GM19043 (cell line): Measurements from ENCODE around the gene FAM131C.
"Not testable (repeated sequence)": the region's sequence is repeated elsewhere in the genome, so short reads cannot be mapped to it uniquely, and the experiment has no call there.

Source experiments
- ATAC-seq: cut with Tn5 transposase; IDR thresholded peaks from one replicate; pipeline ENCODE4 v1.9.1; 2021; ENCODE audit warnings: low read depth; ENCODE audit not compliant: unreplicated experiment

Gene FAM131C

DNA sequence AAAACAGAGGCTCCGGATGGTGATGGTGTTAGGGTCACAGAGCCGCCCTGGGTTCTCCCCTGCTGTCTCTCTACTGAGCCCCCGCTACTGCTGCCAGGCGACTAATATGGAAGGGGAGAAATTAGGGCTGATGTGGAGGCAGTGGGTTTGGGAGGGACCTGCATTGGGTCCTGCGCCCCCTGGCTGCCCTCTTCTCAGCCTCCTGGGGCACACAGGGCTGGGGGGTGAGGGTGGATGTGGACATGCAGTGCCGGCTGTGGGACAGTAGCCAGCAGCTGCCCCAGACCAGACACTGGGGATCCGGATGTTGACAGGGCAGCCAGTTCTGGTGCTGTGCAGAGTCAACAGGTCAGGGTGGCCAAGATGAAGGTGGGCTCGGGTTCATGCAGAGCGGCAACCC, 31.4 kb downstream of the FAM131C start:
- no peak for ATAC-seq

- no peak for ATAC-seq
Observed at GRCh38 chr1:16041200-16041599, 32.3 kb downstream of the FAM131C start.

DNA sequence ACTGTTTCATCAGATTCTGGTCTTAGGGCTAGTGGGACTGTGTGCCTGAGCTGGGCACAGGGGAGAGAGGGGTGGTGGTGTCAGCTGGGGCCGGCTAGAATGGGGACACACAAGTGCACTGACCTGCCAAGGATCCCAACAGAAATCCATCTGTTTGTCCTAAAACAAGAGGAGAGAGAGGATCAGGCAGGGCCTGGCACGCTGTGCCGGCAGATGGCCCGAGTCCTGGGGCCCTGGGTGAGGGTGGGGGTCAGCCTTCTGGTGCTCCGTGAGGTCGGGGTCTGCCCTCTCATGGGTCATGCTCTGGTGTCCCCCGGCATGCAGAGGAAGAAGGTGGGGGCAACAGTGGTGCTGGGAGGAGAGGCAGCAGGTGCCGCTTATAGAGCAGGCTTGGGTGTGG, 33.6 kb downstream of the FAM131C start:
- not testable (repeated sequence) for ATAC-seq

GRCh38 chr1:16038620-16038912, 34.9 kb downstream of the FAM131C start:
- ATAC-seq: no peak

- ATAC-seq: not testable (repeated sequence)
Observed at GRCh38 chr1:16036461-16036860, 37.0 kb downstream of the FAM131C start.

DNA sequence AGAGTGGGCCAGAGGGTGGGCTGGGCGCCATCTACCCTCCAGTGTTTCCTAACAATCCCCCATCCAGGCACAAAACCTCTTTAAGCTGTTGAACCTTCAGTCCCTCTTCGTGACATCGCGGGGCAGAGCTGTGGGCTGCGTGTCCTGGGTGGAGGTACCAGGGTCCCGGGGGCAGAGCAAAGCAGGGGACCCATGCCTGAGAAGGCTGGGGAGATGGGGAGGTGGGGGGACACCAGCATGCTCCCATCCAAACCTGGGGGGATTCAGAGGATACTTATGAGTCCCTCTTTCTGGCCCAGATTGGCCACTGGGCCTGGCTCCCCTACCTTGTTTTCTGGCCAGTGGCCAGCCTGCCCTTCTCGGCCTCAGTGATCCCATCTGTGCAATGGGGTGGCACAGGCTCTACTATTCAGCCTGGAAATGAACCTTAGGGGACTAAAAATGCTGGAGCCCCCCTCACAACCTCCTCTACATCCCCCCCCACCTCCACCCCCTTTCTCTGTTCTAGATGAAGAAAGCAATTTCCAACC, 40.3 kb downstream of the FAM131C start:
- ATAC-seq: not testable (repeated sequence)

- no peak for ATAC-seq
Observed at GRCh38 chr1:16032388-16033102, 40.9 kb downstream of the FAM131C start.

- no peak for ATAC-seq
Observed at GRCh38 chr1:16031551-16031950, 41.9 kb downstream of the FAM131C start.

DNA sequence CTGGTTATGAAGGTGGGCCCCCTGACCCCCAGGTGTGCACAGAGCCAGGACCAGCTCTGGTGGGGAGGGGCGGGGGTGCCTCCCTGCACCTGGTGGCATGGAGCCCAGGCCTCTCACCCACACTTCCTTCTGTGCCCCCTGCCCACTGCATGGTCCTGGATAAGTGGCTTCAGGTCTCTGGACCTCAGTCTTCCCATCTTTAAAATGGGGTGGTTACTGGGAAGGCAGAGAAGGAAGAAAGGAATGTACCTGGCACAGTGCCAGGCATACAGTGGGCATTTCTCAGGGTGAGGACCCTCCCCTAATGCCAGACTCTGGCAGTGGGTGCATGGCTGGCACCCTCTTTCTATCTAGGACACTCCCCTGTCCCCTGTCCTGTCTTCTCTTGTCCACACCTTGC, 44.2 kb downstream of the FAM131C start:
- ATAC-seq: no peak

DNA sequence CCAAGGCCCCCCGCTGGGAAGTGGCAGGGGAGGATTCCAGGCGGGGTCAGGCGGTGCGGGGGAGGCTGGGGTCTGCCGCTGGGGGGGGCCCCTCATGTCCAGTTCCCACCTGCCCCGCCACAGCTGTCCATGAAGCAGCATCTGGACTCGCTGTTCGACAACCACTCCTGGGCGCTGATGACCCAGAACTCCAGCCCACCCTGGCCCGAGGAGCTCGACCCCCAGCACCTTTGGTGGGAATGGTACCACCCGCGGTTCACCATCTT, 44.5 kb downstream of the FAM131C start:
- ATAC-seq: not testable (repeated sequence)

DNA sequence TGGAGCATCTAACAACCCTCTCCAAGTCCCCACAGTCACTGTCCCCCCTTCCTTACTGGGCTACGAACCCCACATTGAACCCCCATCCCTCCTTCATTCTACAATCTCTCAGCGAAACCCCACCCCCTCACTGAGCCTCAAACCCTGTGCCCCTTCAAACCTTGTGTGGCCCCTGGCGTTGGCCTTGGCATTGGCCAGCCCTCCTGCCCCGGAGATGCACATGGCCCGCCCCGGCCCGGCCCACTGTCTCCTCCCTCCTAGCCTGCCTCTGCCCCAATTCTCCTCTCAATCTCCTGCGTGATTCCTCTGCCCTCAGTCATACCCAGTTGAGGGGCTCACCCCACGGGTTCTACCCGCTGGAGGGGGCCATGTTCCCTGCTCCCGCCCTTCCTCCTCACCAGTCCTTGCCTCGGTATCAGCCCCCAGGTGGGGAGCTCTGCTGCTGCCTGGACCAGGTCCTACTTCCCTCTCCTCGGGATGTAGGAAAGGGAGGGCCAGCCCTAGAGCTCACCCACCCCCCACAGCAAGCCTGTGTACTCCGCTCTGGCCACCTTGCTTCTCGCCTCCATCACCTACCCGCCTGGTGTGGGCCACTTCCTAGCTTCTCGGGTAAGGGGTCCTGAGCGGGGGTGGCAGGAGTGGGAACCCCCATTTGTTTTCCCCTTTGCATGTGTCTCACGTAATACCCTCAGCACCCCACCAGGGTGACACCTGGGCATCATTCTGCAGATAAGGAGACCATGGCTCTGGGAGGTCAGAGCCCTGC, 45.0 kb downstream of the FAM131C start:
- no peak for ATAC-seq

DNA sequence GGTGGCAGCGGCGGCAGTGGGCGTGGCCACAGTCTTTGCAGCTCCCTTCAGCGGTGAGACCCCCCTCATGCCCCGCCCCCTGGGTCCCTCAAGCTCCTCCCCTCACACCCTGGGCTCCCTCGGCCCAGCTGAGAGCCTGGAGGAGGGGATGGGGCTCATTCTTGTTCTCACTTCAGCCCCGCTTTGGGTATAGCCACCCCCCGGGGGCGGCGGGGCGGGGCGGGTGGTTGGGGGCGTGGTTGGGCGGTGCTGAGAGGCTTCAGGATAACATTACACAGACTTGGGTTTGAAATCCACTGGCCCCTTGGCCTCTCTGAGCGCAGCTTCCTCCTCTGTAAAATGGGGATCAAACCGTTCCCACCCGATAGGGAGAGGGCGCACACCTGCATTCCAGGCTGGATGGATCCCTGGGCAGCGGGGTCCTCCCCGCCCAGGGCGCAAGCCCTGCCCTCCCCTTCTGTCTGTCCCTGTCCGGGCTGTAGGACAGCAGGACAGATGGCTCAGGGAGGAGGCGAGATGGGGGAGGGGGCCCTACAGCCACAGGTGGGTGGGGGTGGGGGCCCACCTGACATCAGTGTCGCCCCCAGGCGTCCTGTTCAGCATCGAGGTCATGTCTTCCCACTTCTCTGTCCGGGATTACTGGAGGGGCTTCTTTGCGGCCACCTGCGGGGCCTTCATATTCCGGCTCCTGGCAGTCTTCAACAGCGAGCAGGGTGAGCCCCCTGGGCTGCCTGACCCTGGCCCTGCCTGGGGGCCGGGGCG, 46.5 kb downstream of the FAM131C start:
- ATAC-seq: no peak

DNA sequence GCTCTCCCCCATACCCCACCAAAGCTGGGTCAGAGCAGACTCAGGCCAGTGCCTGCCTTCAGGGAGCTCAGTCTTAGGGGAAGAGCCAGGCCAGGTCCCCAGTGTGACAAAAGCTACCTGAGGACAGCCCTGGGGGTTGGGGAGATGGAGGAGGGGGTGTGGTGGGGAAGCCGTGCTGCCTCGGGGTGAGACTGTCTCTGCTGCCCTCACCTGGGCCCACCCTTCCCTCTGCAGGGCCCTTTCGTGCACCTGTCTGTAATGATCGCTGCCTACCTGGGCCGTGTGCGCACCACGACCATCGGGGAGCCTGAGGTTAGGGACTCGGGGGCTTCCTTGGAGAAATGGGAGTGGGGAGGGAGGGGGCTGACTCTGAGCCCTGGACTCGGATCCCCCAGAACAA, 47.1 kb downstream of the FAM131C start:
- not testable (repeated sequence) for ATAC-seq

DNA sequence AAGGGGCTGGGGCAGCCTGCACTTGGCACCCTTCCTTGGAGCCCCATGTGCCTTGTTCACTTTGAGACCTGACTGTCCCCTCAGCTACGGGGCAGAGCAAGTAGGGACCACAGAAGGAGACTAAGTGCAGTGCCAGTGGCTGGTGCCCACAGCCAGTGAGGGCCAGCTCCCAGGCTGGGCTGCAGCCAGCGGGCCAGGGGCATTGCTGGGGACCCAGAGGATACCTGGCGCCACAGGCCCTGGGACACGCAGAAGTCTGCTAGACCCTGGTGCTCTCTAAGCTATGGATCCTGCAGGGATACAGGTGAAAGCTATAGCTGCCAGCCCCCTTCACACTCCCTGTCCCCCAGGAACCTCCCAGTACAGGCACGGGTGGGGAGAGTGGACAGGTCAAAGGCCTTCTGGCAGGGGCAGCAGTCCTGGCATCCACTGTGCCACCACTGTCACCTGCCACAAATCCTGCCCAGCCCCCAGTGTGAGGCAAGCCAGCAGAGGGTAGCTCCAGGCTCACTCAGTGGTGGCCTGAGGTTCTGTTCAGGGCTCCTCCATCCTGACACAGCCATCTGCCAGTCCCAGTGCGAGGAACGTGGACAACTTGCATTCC, 50.3 kb downstream of the FAM131C start:
- ATAC-seq: no peak

- ATAC-seq: no peak
Observed at GRCh38 chr1:16022393-16022792, 51.1 kb downstream of the FAM131C start.

- ATAC-seq: no peak
Observed at GRCh38 chr1:16021681-16022080, 51.8 kb downstream of the FAM131C start, which contains the start of gene CLCNKA. Gene CLCNKA, plus strand, starts transcription at chr1:16022036. Its CDS starts 584 bp downstream, at chr1:16022620.

DNA sequence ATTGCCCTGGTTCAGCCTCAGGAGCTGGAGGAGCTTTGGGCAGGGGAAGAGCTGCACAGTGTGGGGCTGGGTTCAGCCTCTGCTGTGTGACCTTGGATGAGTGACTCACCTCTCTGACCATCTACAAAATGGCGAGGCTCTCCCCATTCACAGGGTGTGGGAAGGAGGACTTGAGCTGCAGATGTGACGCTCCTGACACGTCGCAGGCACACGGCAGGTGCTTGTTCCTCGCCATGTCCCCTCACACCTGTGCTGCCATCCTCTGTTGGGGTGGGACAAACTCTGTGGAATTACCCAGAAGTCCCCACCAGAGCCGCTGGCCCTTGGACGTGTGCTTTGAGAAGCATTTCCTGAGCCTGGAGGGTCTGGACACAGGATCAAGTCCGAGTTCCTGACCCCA, 52.6 kb downstream of the FAM131C start:
- not testable (repeated sequence) for ATAC-seq

- ATAC-seq: no peak
Observed at GRCh38 chr1:16020325-16020724, 53.1 kb downstream of the FAM131C start.

GRCh38 chr1:16019644-16020277, 53.7 kb downstream of the FAM131C start:
- ATAC-seq: no peak
